Activated CD4-positive, alpha-beta T cell treated with anti-CD3 and anti-CD28 coated beads for 48 hours (primary cell): ENCODE results near the gene C16orf87.

Experiments used
- DNase-seq: peaks from one replicate; pipeline ENCODE4 v3.0.0-alpha.2; 2020

C16orf87 gene

GRCh38 chr16:46842192-46842895, 11.4 kb upstream of the C16orf87 start:
- no peak for DNase-seq

- no peak for DNase-seq
Measured at GRCh38 chr16:46839986-46840443, 9.0 kb upstream of the C16orf87 start.

DNA sequence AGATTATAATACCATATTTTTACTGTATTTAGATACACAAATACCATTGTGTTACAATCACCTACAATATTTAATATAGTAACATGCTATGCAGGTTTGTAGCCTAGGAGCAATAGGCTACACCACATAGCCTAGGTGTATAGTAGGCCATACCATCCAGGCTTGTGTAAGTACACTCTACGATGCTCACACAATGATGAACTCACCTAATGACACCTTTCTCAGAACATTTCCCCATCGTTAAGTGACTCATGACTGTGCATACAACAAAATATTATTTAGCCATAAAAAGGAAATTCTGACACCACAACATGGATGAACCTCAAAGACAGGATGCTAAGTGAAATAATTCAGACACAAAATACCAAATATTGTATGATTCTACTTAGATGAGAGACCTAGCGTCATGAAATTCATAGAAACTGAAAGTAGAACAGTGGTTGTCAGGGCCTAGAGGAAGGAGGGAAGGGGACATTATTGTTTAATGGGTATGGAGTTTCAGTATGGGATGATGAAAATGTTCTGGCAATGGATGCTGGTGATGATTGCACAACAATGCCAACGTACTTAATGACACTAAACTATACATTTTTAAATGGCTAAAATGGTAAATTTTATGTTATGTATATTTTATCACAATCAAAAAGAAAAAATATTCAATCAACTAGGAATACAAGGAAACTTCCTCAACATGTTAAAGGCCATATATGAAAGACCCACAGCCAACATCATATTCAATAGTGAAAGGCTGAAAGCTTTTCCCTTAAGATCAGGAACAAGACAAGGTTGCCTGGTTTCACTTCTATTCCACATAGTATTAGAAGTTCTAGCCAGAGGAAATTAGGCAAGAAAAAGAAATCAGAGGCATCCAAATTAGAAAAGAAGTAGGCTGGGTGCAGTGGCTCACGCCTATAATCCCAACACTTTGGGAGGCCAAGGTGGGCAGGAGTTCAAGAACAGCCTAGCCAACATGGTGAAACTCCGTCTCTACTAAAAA, 5.9 kb upstream of the C16orf87 start:
- no peak for DNase-seq

DNA sequence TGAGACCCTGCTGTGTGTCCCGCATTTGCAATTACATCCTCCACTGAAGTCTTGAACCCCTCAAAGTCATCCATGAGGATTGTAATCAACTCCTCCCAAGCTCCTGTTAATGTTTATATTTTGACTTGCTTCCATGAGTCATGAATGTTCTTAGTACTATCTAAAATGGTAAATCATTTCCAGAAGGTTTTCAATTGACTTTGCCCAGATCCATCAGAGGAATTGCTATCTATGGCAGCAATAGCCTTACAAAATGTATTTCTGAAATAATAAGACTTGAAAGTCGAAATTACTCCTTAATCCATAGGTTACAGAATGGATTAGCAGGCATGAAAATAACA, 2.5 kb upstream of the C16orf87 start:
- no peak for DNase-seq

DNA sequence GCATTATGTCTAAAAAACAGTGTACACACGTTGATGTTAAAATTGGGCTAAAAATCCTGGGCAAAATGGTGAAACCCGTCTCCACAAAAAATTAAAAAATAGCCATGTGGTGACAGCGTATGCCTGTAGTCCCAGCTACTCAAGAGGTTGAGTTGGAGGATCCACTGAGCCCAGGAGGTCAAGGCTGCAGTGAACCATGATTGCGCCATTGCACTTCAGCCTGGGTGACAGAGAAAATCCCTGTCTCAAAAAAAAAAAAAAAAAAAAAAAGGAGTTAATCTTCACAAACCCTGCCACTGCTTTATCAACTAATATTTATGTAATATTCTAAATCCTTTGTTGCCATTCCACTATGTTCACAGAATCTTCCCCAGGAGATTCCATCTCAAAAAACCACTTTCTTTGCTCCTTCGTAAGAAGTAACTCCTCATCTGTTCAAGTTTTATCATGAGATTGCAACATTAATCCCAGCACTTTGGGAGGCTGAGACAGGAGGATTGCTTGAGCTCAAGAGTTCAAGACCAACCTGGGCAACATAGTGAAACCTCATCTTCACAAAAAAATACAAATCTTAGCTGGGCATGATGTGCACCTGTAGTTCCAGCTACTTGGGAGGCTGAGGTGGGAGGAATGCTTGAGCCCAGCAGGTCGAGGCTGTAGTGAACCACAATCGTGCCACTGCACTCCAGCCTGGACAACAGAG, 1.9 kb upstream of the C16orf87 start:
- DNase-seq: no peak

DNA sequence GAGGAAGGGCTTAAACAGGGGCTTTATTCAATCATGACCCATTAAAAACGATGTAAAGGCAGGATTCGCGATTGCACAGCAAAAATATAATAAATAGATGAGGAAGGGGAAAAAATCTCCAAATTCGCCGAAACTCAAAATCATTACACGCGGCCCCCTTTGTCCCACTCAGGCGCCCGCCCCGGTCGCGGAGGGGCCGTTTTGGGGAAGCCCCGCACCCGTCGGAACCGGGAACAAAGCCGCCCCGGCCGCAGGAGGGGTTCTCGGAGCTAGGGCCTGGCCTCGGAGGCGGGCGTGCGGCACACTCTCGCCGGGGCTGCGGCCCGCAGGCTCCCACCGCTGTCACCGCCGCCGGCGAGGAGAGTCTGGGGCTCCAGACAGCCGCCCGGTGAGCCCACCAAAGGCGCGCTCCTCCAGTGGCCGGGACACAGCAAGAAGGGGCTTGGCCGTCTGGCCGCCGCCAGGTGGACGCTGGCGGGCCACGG, 521 bp downstream of the C16orf87 start:
- peak; percentile 39 for DNase-seq

DNA sequence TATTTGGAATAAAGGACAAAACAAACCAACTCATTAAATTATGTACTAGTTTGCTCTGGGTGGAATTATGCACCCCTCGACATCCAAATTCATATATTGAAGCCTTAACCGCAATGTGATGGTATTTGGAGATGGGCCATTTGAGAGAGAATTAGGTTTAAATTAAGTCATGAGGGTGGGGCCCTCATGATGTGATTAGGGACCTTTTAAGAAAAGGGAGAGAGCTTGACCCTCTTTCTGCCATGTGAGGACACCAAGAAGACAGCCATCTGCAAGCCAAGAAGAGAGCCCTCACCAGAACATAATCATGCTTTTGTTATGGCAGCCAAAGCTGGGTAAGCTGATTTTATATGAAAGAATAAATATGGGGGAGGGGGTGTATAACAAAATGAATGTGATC, 2.0 kb downstream of the C16orf87 start:
- no peak for DNase-seq

DNA sequence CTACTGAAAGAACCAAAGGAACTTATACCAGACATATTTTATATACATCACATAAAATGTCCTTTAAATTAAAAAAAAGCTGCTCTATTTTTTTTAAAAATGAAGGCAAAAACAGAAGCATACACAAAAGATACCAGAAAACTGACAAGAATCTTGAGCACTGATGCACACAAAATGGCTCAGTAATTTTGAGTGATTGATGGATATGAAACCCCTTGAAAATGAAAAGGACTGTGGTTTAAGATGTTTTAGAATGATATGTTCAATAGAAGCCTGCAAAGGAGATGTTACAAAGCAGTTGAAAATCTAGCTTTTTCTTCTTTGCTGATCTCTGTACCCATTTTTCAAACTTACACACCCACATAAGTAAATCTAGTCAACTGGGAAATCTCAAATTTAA, 2.7 kb downstream of the C16orf87 start:
- DNase-seq: no peak

GRCh38 chr16:46826631-46827030, 4.3 kb downstream of the C16orf87 start:
- no peak for DNase-seq

- peak; percentile 51 for DNase-seq
Measured at GRCh38 chr16:46822270-46822669, 8.7 kb downstream of the C16orf87 start.

GRCh38 chr16:46817961-46818360, 13.0 kb downstream of the C16orf87 start:
- no peak for DNase-seq

DNA sequence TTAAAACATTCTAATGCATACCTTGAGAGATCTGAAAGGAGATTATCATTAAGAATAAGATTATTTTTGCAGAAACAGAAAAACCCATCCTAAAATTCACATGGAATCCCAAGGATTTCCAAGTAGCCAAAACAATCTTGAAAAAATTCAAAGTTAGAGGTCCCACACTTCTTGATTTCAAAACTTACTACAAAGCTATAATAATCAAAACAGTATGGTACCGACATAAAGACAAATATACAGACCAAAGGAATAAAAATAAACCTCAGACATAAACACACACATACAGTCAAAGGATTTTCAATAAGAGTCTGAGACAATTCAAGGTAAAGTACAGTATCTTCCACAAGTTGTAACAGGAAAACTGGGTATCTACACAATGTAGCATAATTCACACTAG, 16.2 kb downstream of the C16orf87 start:
- no peak for DNase-seq

- DNase-seq: no peak
Measured at GRCh38 chr16:46813611-46814010, 17.4 kb downstream of the C16orf87 start.

- no peak for DNase-seq
Measured at GRCh38 chr16:46812781-46813540, 18.0 kb downstream of the C16orf87 start.

GRCh38 chr16:46811682-46812081, 19.3 kb downstream of the C16orf87 start:
- DNase-seq: no peak

GRCh38 chr16:46808997-46809396, 22.0 kb downstream of the C16orf87 start:
- no peak for DNase-seq

DNA sequence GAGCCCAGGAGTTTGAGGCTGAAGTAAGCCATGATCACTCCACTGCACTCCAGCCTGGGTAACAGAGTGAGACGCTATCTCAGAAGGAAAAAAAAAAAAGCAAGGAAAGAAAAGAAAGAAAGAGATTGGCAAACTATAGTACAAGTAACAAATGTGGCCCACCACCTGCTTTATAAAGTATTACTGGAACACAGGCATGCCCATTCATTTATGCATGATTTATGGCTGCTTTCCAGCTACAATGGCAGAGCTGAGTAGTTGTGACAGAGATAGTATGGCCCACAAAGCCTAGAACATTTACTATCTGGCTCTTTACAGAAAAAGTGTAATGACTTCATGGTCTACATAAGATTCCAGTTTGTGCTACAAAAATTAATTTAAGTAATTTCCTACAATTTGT, 23.6 kb downstream of the C16orf87 start:
- no peak for DNase-seq

DNA sequence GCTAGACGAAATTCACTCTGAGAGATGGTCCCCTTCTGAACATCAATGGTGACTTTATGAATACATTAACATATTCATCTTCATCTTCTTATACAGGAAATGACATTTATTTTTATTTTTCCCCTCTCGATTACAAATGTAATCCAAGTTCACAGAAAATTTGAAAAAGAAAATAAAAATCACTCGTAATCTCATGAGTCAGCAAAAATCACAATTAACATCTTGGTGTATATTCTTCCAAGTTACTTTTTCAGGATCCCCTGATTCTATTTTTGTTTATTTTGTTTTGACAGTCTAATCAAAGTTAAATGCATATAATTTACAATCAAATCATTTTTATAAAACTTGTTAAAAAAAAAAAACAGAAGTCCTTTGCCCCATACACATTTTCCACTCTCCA, 27.6 kb downstream of the C16orf87 start:
- DNase-seq: no peak

- DNase-seq: no peak
Measured at GRCh38 chr16:46801428-46802049, 29.4 kb downstream of the C16orf87 start.

- DNase-seq: no peak
Measured at GRCh38 chr16:46800494-46800893, 30.5 kb downstream of the C16orf87 start.

GRCh38 chr16:46797501-46797900, 33.5 kb downstream of the C16orf87 start:
- DNase-seq: no peak

DNA sequence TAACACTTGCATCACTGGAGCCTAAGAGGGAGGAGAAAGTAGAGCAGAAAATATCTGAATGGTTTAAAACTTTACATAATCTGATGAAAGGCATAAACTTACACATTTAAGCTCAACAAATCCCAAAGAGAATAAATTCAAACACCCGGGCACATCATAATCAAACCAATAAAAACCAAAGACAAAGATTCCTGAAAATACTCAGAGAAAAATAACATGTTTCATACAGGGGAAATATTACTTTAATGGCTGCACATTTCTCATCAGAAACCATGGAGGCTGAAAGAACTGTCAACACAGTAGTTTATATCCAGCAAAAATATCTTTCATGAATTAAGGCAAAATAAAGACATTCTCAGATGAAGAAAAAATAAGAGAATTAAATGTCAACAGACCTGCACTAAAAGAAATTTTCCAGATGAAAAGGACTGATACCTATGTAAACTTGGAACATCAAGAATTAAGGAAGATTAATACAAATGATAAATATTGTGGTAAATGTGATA, 34.2 kb downstream of the C16orf87 start:
- DNase-seq: no peak
